ENCODE results near the gene G2E3.
"Not testable (repeated sequence)": the region's sequence is repeated elsewhere in the genome, so short reads cannot be mapped to it uniquely, and the experiment has no call there.

The G2E3 gene

GRCh38 chr14:30572237-30572636 lies 13.3 kb downstream of the G2E3 start:
- no peak overlapping the region for H3K4me3 ChIP-seq (ENCODE audit: low read depth, low read length)
- no peak for TF ChIP-seq CTCF (IDR thresholded peaks at IDR 0.05; ENCODE audit: low read depth, low read length, missing control alignments)
- DNase-seq (ENCODE audit: low read depth) = no peak

- no peak for TF ChIP-seq CTCF (IDR thresholded peaks at IDR 0.05; ENCODE audit: low read depth, low read length, missing control alignments)
- DNase-seq (ENCODE audit: low read depth) = no peak
- H3K4me3 ChIP-seq (ENCODE audit: low read depth, low read length) = no peak overlapping the region
Observed at GRCh38 chr14:30572771-30573170, 13.8 kb downstream of the G2E3 start.

GRCh38 chr14:30573226-30573814 lies 14.4 kb downstream of the G2E3 start:
- no peak for DNase-seq (ENCODE audit: low read depth)
- no peak overlapping the region for H3K4me3 ChIP-seq (ENCODE audit: low read depth, low read length)
- TF ChIP-seq CTCF (IDR thresholded peaks at IDR 0.05; ENCODE audit: low read depth, low read length, missing control alignments) = no peak

- no peak for TF ChIP-seq CTCF (IDR thresholded peaks at IDR 0.05; ENCODE audit: low read depth, low read length, missing control alignments)
- no peak for DNase-seq (ENCODE audit: low read depth)
- no peak overlapping the region for H3K4me3 ChIP-seq (ENCODE audit: low read depth, low read length)
Observed at GRCh38 chr14:30573966-30574365, 15.0 kb downstream of the G2E3 start.

- DNase-seq (ENCODE audit: low read depth); H3K4me3 ChIP-seq (ENCODE audit: low read depth, low read length): not testable (repeated sequence)
Observed at GRCh38 chr14:30574777-30575176, 15.8 kb downstream of the G2E3 start.

GRCh38 chr14:30576333-30576732 lies 17.4 kb downstream of the G2E3 start:
- not testable (repeated sequence) for H3K4me3 ChIP-seq (ENCODE audit: low read depth, low read length); DNase-seq (ENCODE audit: low read depth)

GRCh38 chr14:30580616-30581282 lies 21.8 kb downstream of the G2E3 start:
- no peak for DNase-seq (ENCODE audit: low read depth)
- TF ChIP-seq CTCF (IDR thresholded peaks at IDR 0.05; ENCODE audit: low read depth, low read length, missing control alignments) = no peak
- no peak overlapping the region for H3K4me3 ChIP-seq (ENCODE audit: low read depth, low read length)

- no peak for DNase-seq (ENCODE audit: low read depth)
- no peak for TF ChIP-seq CTCF (IDR thresholded peaks at IDR 0.05; ENCODE audit: low read depth, low read length, missing control alignments)
- no peak overlapping the region for H3K4me3 ChIP-seq (ENCODE audit: low read depth, low read length)
Observed at GRCh38 chr14:30581283-30581625, 22.3 kb downstream of the G2E3 start.

All from GM12864 (cell line).